Measurements from ENCODE around the gene CD19. TPM values are rescaled to one million over a fixed set of nuclear protein-coding genes. Genes with fewer than 3 reads are reported as not detected.

CD19 gene
- polyA plus RNA-seq, 1 donor (not counting 4 experiments of a cell fraction or from before 2014, with no cell fraction given) = not detected

DNA sequence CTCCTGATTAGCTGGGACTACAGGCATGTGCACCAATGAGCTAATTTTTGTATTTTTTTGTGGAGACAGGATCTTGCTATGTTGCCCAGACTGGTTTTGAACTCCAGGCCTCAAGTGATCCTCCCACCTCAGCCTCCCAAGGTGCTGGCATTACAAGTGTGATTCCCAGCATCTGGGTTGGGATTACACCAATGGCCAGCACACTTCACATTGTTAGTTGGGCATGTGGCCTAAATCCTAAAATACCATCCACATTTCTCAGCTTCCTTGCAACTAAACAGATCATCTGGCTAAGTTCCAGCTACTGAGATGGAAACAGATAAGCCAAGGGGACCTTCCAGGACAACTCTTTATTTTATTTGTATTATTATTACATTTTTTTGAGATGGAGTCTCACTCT, 16.6 kb upstream of the CD19 start:
- Histone ChIP-seq H3K9ac (ENCODE audit: control insufficient read depth, extremely low read depth, insufficient read depth, low read length) (no peak overlapping the region), H3K9me1 (ENCODE audit: control insufficient read depth, extremely low read depth, insufficient read depth, low read length) (no peaks in the 10 kb centered on the region), H3K4me3 (ENCODE audit: control insufficient read depth in 2 of 3, extremely low read depth in 1 of 3, insufficient read depth in 2 of 3, low read depth in 1 of 3, low read length in 3 of 3) (no peak overlapping the region), H3K27ac (ENCODE audit: control insufficient read depth, insufficient read depth, low read length) (no peak overlapping the region), H3K4me1 (ENCODE audit: control insufficient read depth, extremely low read depth, insufficient read depth, low read length) (no peaks in the 10 kb centered on the region), H3K36me3 (ENCODE audit: control insufficient read depth in 2 of 2, extremely low read depth in 1 of 2, insufficient read depth in 2 of 2, low read length in 2 of 2) (peaks cover 19 to 29% of the 10 kb centered on the region in 2 experiments), H3K79me2 (ENCODE audit: control insufficient read depth, insufficient read depth, low read length) (no peaks in the 10 kb centered on the region), H3K27me3 (ENCODE audit: control insufficient read depth, extremely low read depth, insufficient read depth, low read length) (no peaks in the 10 kb centered on the region), H2AFZ (ENCODE audit: control insufficient read depth, low read length) (no peak overlapping the region), H3K4me2 (ENCODE audit: control insufficient read depth, extremely low read depth, insufficient read depth, low read depth, low read length) (no peak overlapping the region), H4K20me1 (ENCODE audit: control insufficient read depth, extremely low read depth, insufficient read depth, low read length) (no peaks in the 10 kb centered on the region), H3K9me3 (ENCODE audit: control insufficient read depth, low read depth, low read length) (no peaks in the 10 kb centered on the region)
- TF ChIP-seq, protein P1, sequence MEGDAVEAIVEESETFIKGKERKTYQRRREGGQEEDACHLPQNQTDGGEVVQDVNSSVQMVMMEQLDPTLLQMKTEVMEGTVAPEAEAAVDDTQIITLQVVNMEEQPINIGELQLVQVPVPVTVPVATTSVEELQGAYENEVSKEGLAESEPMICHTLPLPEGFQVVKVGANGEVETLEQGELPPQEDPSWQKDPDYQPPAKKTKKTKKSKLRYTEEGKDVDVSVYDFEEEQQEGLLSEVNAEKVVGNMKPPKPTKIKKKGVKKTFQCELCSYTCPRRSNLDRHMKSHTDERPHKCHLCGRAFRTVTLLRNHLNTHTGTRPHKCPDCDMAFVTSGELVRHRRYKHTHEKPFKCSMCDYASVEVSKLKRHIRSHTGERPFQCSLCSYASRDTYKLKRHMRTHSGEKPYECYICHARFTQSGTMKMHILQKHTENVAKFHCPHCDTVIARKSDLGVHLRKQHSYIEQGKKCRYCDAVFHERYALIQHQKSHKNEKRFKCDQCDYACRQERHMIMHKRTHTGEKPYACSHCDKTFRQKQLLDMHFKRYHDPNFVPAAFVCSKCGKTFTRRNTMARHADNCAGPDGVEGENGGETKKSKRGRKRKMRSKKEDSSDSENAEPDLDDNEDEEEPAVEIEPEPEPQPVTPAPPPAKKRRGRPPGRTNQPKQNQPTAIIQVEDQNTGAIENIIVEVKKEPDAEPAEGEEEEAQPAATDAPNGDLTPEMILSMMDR (optimal IDR thresholded peaks at IDR 0.05 in 1 of 3, IDR thresholded peaks at IDR 0.05 in 1 of 3, conservative IDR thresholded peaks at IDR 0.05 in 1 of 3; ENCODE audit: extremely low read depth in 1 of 3, insufficient read depth in 2 of 3, low read length in 3 of 3) = no peak
- TF ChIP-seq EZH2 (IDR thresholded peaks at IDR 0.05; ENCODE audit: low read length) = no peak
- no peak for FAIRE-seq
- dilution Hi-C loops (cut with MboI; ENCODE audit: extremely low pct_ligation_motif_present, low sequenced_read_pairs) = no loop called here
- DNase-seq (ENCODE audit: low read depth, low spot score) = no peak

DNA sequence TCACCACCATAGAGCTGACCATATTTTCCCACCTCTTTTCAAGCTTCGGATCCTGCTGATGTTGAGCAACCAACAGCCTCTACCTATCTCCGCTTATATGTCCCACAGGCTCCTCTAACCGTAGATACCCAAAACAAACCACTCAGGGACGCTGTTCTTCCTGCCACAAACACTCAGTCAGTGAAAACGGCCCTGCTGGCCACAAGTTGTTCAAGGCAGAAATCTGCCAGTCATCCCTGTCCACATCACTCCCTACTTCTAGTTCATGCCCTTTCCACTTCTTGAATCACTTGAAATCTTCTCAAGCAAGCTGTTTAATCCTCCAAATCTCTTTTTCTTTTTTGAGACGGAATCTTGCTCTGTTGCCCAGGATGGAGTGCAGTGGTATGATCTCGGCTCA, 14.7 kb upstream of the CD19 start:
- H3K27me3 ChIP-seq (ENCODE audit: control insufficient read depth, extremely low read depth, insufficient read depth, low read length) = no peaks in the 10 kb centered on the region
- no peaks in the 10 kb centered on the region for H3K79me2 ChIP-seq (ENCODE audit: control insufficient read depth, insufficient read depth, low read length)
- no peak for FAIRE-seq
- H3K4me1 ChIP-seq (ENCODE audit: control insufficient read depth, extremely low read depth, insufficient read depth, low read length) = no peaks in the 10 kb centered on the region
- no peak overlapping the region for H3K9ac ChIP-seq (ENCODE audit: control insufficient read depth, extremely low read depth, insufficient read depth, low read length)
- H3K9me1 ChIP-seq (ENCODE audit: control insufficient read depth, extremely low read depth, insufficient read depth, low read length) = no peaks in the 10 kb centered on the region
- H2AFZ ChIP-seq (ENCODE audit: control insufficient read depth, low read length) = no peak overlapping the region
- peaks cover 11 to 29% of the 10 kb centered on the region in 2 experiments for H3K36me3 ChIP-seq (ENCODE audit: control insufficient read depth in 2 of 2, extremely low read depth in 1 of 2, insufficient read depth in 2 of 2, low read length in 2 of 2)
- H3K27ac ChIP-seq (ENCODE audit: control insufficient read depth, insufficient read depth, low read length) = no peak overlapping the region
- TF ChIP-seq EZH2 (IDR thresholded peaks at IDR 0.05; ENCODE audit: low read length) = no peak
- TF ChIP-seq, protein P1 (optimal IDR thresholded peaks at IDR 0.05 in 1 of 3, IDR thresholded peaks at IDR 0.05 in 1 of 3, conservative IDR thresholded peaks at IDR 0.05 in 1 of 3; ENCODE audit: extremely low read depth in 1 of 3, insufficient read depth in 2 of 3, low read length in 3 of 3) = no peak
- H4K20me1 ChIP-seq (ENCODE audit: control insufficient read depth, extremely low read depth, insufficient read depth, low read length) = no peaks in the 10 kb centered on the region
- DNase-seq (ENCODE audit: low read depth, low spot score) = no peak
- dilution Hi-C loops (cut with MboI; ENCODE audit: extremely low pct_ligation_motif_present, low sequenced_read_pairs) = no loop called here
- H3K4me2 ChIP-seq (ENCODE audit: control insufficient read depth, extremely low read depth, insufficient read depth, low read depth, low read length) = no peak overlapping the region
- no peaks in the 10 kb centered on the region for H3K9me3 ChIP-seq (ENCODE audit: control insufficient read depth, low read depth, low read length)
- no peak overlapping the region for H3K4me3 ChIP-seq (ENCODE audit: control insufficient read depth in 2 of 3, extremely low read depth in 1 of 3, insufficient read depth in 2 of 3, low read depth in 1 of 3, low read length in 3 of 3)
